HepG2 (cell line): Measurements from ENCODE around the gene MED12L. TPM values are rescaled to one million over a fixed set of nuclear protein-coding genes. Genes with fewer than 3 reads are reported as not detected.

ENCODE experiments used
- ATAC-seq: fragments of 200-7000 bp; cut with Tn5 transposase; 3 replicates; pipeline ENCODE4 v1.9.1; 2020; ENCODE audit warnings: mild to moderate bottlenecking, moderate library complexity
- BruUV-seq: library from RNA; stranded (reverse); fragments of 400-500 nt; replicated peaks from 2 replicates; lab custom pipeline; 2021; lab: Mats Ljungman, UMichigan
- CTCF ChIA-PET: fragments of 300-600 bp; formaldehyde crosslinking; extraction: SDS; loops from one replicate; lab custom pipeline; 2021; ENCODE audit warnings: low total read pairs, inconsistent platforms, low intra/inter-chr PET ratio; lab: Yijun Ruan, JAX
- POLR2A ChIA-PET: fragments of 350-600 bp; sonication (Branson Sonifier 250); formaldehyde crosslinking; loops from one replicate; lab custom pipeline; 2020; ENCODE audit warnings: antibody characterized with exemption, inconsistent platforms; lab: Yijun Ruan, JAX
- DNase-seq: peaks from one replicate; pipeline ENCODE4 v3.0.0-alpha.2; 2015; ENCODE audit warnings: low spot score
- FAIRE-seq: peaks from 3 replicates; lab custom pipeline; 2011; peaks lifted over from hg19 to GRCh38; lab: Jason Lieb, UNC
- H2AFZ ChIP-seq: one replicate; pipeline ENCODE4 v1.6.1; 2011; ENCODE audit warnings: low read length, inconsistent platforms
- H3K27ac ChIP-seq: fragments of 300-600 bp; 3 replicates; pipeline ENCODE4 v1.8.0; 2011; ENCODE audit warnings: mixed run types, mild to moderate bottlenecking, mixed read lengths, low read length, inconsistent platforms; ENCODE audit not compliant: insufficient read depth; ENCODE audit errors: extremely low read length
- H3K27me3 ChIP-seq, 2 experiments: fragments of 200-600 bp in 1 of 2; 2 replicates in 1 of 2; 3 replicates in 1 of 2; pipeline versions ENCODE4 v1.6.0 to v1.8.0; 2011; ENCODE audit warnings: low read length in 2 of 2, mild to moderate bottlenecking in 2 of 2, moderate library complexity in 2 of 2, inconsistent platforms in 1 of 2; ENCODE audit not compliant: insufficient read depth in 2 of 2, control insufficient read depth in 1 of 2
- H3K36me3 ChIP-seq, 2 experiments: fragments of 200-600 bp in 1 of 2; replicated peaks in 1 of 2; 2 replicates in 1 of 2; 3 replicates in 1 of 2; pipeline versions ENCODE4 v1.5.1 to v1.8.0; 2011; ENCODE audit warnings: low read length in 2 of 2, inconsistent platforms in 1 of 2; ENCODE audit not compliant: insufficient read depth in 2 of 2, control insufficient read depth in 1 of 2
- H3K4me1 ChIP-seq: 2 replicates; pipeline ENCODE4 v1.5.1; 2012; ENCODE audit warnings: low read length, inconsistent platforms; ENCODE audit not compliant: insufficient read depth
- H3K4me2 ChIP-seq: 2 replicates; pipeline ENCODE4 v1.6.0; 2011; ENCODE audit warnings: low read depth, low read length, inconsistent platforms
- H3K4me3 ChIP-seq, 3 experiments: fragments of 200-600 bp in 1 of 3; sonication (generic), shearing (Covaris generic) in 1 of 3; replicated peaks in 1 of 3; 2 replicates each; pipeline ENCODE4 v1.5.1; 2011 to 2016; ENCODE audit warnings: low read length in 3 of 3, inconsistent platforms in 2 of 3, low read depth in 2 of 3, mild to moderate bottlenecking in 2 of 3, control low read depth in 1 of 3, mixed read lengths in 1 of 3; ENCODE audit not compliant: insufficient read depth in 1 of 3
- H3K79me2 ChIP-seq: one replicate; pipeline ENCODE4 v1.6.1; 2011; ENCODE audit warnings: low read length, inconsistent platforms; ENCODE audit not compliant: insufficient read depth
- H3K9ac ChIP-seq: 2 replicates; pipeline ENCODE4 v1.6.0; 2011; ENCODE audit warnings: mild to moderate bottlenecking, low read depth, low read length, inconsistent platforms; ENCODE audit not compliant: insufficient read depth
- H3K9me3 ChIP-seq: 2 replicates; pipeline ENCODE4 v1.5.1; 2012; ENCODE audit warnings: mild to moderate bottlenecking, low read length
- H4K20me1 ChIP-seq: 2 replicates; pipeline ENCODE4 v1.6.0; 2011; ENCODE audit warnings: inconsistent platforms, mild to moderate bottlenecking, low read length, moderate library complexity; ENCODE audit not compliant: insufficient read depth
- JDP2 ChIP-seq: sonication (generic); formaldehyde crosslinking; IDR thresholded peaks from 2 replicates; pipeline ENCODE4 v1.8.1; 2022; ENCODE audit warnings: missing genetic modification reagents, borderline replicate concordance
- MAX ChIP-seq: IDR thresholded peaks from 2 replicates; pipeline ENCODE4 v1.6.1; 2012; ENCODE audit warnings: inconsistent platforms
- ONECUT2 ChIP-seq: sonication (generic); formaldehyde crosslinking; IDR thresholded peaks from 2 replicates; pipeline ENCODE4 v1.4.0; 2020; ENCODE audit warnings: missing genetic modification reagents
- ZFAT ChIP-seq: sonication (generic); formaldehyde crosslinking; conservative IDR thresholded peaks from 2 replicates; pipeline ENCODE4 v1.8.1; 2023; ENCODE audit warnings: missing genetic modification reagents, inconsistent platforms
- ZFP36 ChIP-seq: fragments of 150-350 bp; IDR thresholded peaks from 2 replicates; pipeline ENCODE4 v1.6.1; 2018; ENCODE audit warnings: borderline replicate concordance, low read length, low read depth; ENCODE audit not compliant: partially characterized antibody
- ZNF296 ChIP-seq: sonication (generic); formaldehyde crosslinking; conservative IDR thresholded peaks from 2 replicates; pipeline ENCODE4 v1.5.0; 2020; ENCODE audit warnings: mild to moderate bottlenecking, missing genetic modification reagents
- ZNF496 ChIP-seq: sonication (generic); formaldehyde crosslinking; IDR thresholded peaks from 2 replicates; pipeline ENCODE4 v1.8.1; 2023; ENCODE audit warnings: mild to moderate bottlenecking, moderate library complexity, missing genetic modification reagents; ENCODE audit not compliant: insufficient replicate concordance
- ZNF776 ChIP-seq: sonication (generic); formaldehyde crosslinking; IDR thresholded peaks from 2 replicates; pipeline ENCODE4 v1.4.0; 2020; ENCODE audit warnings: mild to moderate bottlenecking, missing genetic modification reagents
- ZNF878 ChIP-seq: sonication (generic); formaldehyde crosslinking; IDR thresholded peaks from 2 replicates; pipeline ENCODE4 v1.8.1; 2023; ENCODE audit warnings: mild to moderate bottlenecking, missing genetic modification reagents, moderate library complexity
- WGBS: methylation state at CpG from one replicate; pipeline ENCODE4 v1.1.6; 2017; ENCODE audit warnings: low lambda C conversion rate; 5-methylcytosine and 5-hydroxymethylcytosine counted together
- in situ Hi-C: cut with HindIII; loops from 2 replicates; pipeline ENCODE4 v1.10.0; 2017; ENCODE audit warnings: low pct_unique_long_range_greater_than_20kb; ENCODE audit not compliant: extremely low pct_ligation_motif_present
- intact Hi-C: fragments of 100-400 bp; cut with micrococcal nuclease; formaldehyde crosslinking; loops from one replicate; pipeline ENCODE4 v1.10.0; 2022; ENCODE audit not compliant: unreplicated experiment
- polyA plus RNA-seq, 8 experiments: library from polyadenylated mRNA; depleted of rRNA in 3 of 8; stranded (reverse) in 7 of 8; unstranded in 1 of 8; fragments of >200 nt; fragmentation: Illumina TruSeq in 4 of 8; extraction: Trizol in 4 of 8; gene quantifications; 2 replicates each; pipeline versions ENCODE4 v1.2.1 to v1.2.3, GENCODE V29; 2011 to 2016; ENCODE audit warnings: low read depth in 4 of 8, missing spikeins in 1 of 8, mixed read lengths in 1 of 8; ENCODE audit not compliant: insufficient read depth in 1 of 8
- total RNA-seq, 5 experiments: library from RNA; depleted of rRNA; stranded (reverse); fragments of >200 nt; fragmentation: Illumina TruSeq; extraction: Trizol; gene quantifications; 2 replicates each; pipeline ENCODE4 v1.2.3, GENCODE V29; 2016; ENCODE audit warnings: low read depth in 1 of 5
- TF ChIP-seq, protein P1 (sequence below): sonication (generic); formaldehyde crosslinking; IDR thresholded peaks from 2 replicates; pipeline ENCODE4 v1.5.0; 2020; ENCODE audit warnings: mild to moderate bottlenecking, missing genetic modification reagents, moderate library complexity
- TF ChIP-seq, protein P2 (sequence below): sonication (generic); formaldehyde crosslinking; IDR thresholded peaks from 2 replicates; pipeline ENCODE4 v1.4.0; 2020; ENCODE audit warnings: missing genetic modification reagents, borderline replicate concordance

MED12L gene
- total and polyA plus RNA-seq, 2 of the 13 experiments (the other 11 are each of a cell fraction or from before 2014, with no cell fraction given) = 0.07 to 0.64 TPM

- POLR2A ChIA-PET = no interaction called here
- intact Hi-C loops = no loop called here
Observed at GRCh38 chr3:151285940-151286339, 200.5 kb downstream of the MED12L start.

More at GRCh38 chr3:151285940-151286339, 200.5 kb downstream of the MED12L start:
- H3K4me2 ChIP-seq = no peak overlapping the region
- H3K27me3 ChIP-seq = no peaks in the 10 kb centered on the region
- 22% methylated on average over 1 of the region's 1 CpG for WGBS
- peaks cover 23% of the 10 kb centered on the region for H3K4me1 ChIP-seq
- H3K9ac ChIP-seq = no peak overlapping the region
- H3K27ac ChIP-seq = no peak overlapping the region
- in situ Hi-C loops = no loop called here
- no peaks in the 10 kb centered on the region for H4K20me1 ChIP-seq
- FAIRE-seq (no peak), ATAC-seq (no peak), DNase-seq (no peak)
- no peaks in the 10 kb centered on the region for H3K36me3 ChIP-seq
- TF ChIP-seq MAX (no peak), ONECUT2 (CRISPR knock-in tag) (no peak), ZNF776 (CRISPR knock-in tag) (no peak), ZFP36 (no peak), ZNF496 (no peak), ZFAT (CRISPR knock-in tag) (no peak), ZNF296 (CRISPR knock-in tag) (no peak), ZNF878 (CRISPR knock-in tag) (no peak), JDP2 (CRISPR knock-in tag) (no peak)
- TF ChIP-seq, protein P1, sequence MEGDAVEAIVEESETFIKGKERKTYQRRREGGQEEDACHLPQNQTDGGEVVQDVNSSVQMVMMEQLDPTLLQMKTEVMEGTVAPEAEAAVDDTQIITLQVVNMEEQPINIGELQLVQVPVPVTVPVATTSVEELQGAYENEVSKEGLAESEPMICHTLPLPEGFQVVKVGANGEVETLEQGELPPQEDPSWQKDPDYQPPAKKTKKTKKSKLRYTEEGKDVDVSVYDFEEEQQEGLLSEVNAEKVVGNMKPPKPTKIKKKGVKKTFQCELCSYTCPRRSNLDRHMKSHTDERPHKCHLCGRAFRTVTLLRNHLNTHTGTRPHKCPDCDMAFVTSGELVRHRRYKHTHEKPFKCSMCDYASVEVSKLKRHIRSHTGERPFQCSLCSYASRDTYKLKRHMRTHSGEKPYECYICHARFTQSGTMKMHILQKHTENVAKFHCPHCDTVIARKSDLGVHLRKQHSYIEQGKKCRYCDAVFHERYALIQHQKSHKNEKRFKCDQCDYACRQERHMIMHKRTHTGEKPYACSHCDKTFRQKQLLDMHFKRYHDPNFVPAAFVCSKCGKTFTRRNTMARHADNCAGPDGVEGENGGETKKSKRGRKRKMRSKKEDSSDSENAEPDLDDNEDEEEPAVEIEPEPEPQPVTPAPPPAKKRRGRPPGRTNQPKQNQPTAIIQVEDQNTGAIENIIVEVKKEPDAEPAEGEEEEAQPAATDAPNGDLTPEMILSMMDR (CRISPR knock-in tag) = no peak
- TF ChIP-seq, protein P2, sequence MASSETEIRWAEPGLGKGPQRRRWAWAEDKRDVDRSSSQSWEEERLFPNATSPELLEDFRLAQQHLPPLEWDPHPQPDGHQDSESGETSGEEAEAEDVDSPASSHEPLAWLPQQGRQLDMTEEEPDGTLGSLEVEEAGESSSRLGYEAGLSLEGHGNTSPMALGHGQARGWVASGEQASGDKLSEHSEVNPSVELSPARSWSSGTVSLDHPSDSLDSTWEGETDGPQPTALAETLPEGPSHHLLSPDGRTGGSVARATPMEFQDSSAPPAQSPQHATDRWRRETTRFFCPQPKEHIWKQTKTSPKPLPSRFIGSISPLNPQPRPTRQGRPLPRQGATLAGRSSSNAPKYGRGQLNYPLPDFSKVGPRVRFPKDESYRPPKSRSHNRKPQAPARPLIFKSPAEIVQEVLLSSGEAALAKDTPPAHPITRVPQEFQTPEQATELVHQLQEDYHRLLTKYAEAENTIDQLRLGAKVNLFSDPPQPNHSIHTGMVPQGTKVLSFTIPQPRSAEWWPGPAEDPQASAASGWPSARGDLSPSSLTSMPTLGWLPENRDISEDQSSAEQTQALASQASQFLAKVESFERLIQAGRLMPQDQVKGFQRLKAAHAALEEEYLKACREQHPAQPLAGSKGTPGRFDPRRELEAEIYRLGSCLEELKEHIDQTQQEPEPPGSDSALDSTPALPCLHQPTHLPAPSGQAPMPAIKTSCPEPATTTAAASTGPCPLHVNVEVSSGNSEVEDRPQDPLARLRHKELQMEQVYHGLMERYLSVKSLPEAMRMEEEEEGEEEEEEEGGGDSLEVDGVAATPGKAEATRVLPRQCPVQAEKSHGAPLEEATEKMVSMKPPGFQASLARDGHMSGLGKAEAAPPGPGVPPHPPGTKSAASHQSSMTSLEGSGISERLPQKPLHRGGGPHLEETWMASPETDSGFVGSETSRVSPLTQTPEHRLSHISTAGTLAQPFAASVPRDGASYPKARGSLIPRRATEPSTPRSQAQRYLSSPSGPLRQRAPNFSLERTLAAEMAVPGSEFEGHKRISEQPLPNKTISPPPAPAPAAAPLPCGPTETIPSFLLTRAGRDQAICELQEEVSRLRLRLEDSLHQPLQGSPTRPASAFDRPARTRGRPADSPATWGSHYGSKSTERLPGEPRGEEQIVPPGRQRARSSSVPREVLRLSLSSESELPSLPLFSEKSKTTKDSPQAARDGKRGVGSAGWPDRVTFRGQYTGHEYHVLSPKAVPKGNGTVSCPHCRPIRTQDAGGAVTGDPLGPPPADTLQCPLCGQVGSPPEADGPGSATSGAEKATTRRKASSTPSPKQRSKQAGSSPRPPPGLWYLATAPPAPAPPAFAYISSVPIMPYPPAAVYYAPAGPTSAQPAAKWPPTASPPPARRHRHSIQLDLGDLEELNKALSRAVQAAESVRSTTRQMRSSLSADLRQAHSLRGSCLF (CRISPR knock-in tag) = no peak
- no TSS peak for BruUV-seq
- H2AFZ ChIP-seq = no peak overlapping the region
- CTCF ChIA-PET = interaction anchor here (6.6 kb wide), 1 partner anchor 118 kb away, joined by 130 read pairs; no protein-coding TSS in a partner anchor
- no peaks in the 10 kb centered on the region for H3K79me2 ChIP-seq
- H3K4me3 ChIP-seq = no peak overlapping the region
- no peaks in the 10 kb centered on the region for H3K9me3 ChIP-seq
